ENCODE measurements around the gene C13orf46.

Gene C13orf46

GRCh38 chr13:114009590-114010400 is 35.9 kb upstream of the C13orf46 start:
- no peak for DNase-seq

GRCh38 chr13:114008964-114009589 is 35.2 kb upstream of the C13orf46 start:
- no peak for DNase-seq

- DNase-seq: no peak
Observed at GRCh38 chr13:114007566-114007965, 33.7 kb upstream of the C13orf46 start.

- no peak for DNase-seq
Observed at GRCh38 chr13:114005206-114005724, 31.4 kb upstream of the C13orf46 start.

GRCh38 chr13:114004420-114005205 is 30.7 kb upstream of the C13orf46 start:
- no peak for DNase-seq

GRCh38 chr13:114002771-114003321 is 29.0 kb upstream of the C13orf46 start:
- DNase-seq: no peak

GRCh38 chr13:114002009-114002544 is 28.2 kb upstream of the C13orf46 start:
- no peak for DNase-seq

GRCh38 chr13:114001331-114002008 is 27.6 kb upstream of the C13orf46 start:
- no peak for DNase-seq

- DNase-seq: no peak
Observed at GRCh38 chr13:114000151-114001040, 26.5 kb upstream of the C13orf46 start.

GRCh38 chr13:113999618-113999910 is 25.7 kb upstream of the C13orf46 start:
- no peak for DNase-seq

GRCh38 chr13:113998781-113999617 is 25.1 kb upstream of the C13orf46 start:
- no peak for DNase-seq

- DNase-seq: no peak
Observed at GRCh38 chr13:113997845-113998751, 24.2 kb upstream of the C13orf46 start.

GRCh38 chr13:113996912-113997745 is 23.3 kb upstream of the C13orf46 start:
- no peak for DNase-seq

GRCh38 chr13:113996081-113996911 is 22.4 kb upstream of the C13orf46 start:
- no peak for DNase-seq

GRCh38 chr13:113995051-113995601 is 21.2 kb upstream of the C13orf46 start:
- no peak for DNase-seq

- DNase-seq: no peak
Observed at GRCh38 chr13:113992276-113993005, 18.6 kb upstream of the C13orf46 start.

Data from activated CD8-positive, alpha-beta memory T cell treated with anti-CD3 and anti-CD28 coated beads, Interleukin-2, amount 50 U/mL, for 4 hours (primary cell).